Thyroid gland (tissue), 4 donors: ENCODE results near the gene ACTL7B. TPM values are rescaled to one million over a fixed set of nuclear protein-coding genes. Genes with fewer than 3 reads are reported as not detected.
A peak's percentile ranks its signal among the peaks of the same experiment; 100 is the strongest.

ENCODE experiments used
- DNase-seq, 2 donors: peaks; one replicate each; pipeline ENCODE4 v3.0.0-alpha.2; 2019
- H3K27ac ChIP-seq, 3 donors: fragments of 200-600 bp; sonication (generic); 1 replicate in 2 of 3; 2 replicates in 1 of 3; pipeline ENCODE4 v1.5.1; 2016 to 2019; ENCODE audit warnings: mild to moderate bottlenecking in 1 of 3, moderate library complexity in 1 of 3
- H3K27me3 ChIP-seq: fragments of 200-600 bp; sonication (generic); one replicate; pipeline ENCODE4 v1.5.1; 2019
- H3K36me3 ChIP-seq, 2 donors: fragments of 200-600 bp; sonication (generic); one replicate each; pipeline ENCODE4 v1.5.1; 2016 to 2019
- H3K4me1 ChIP-seq, 2 donors: fragments of 200-600 bp; sonication (generic); one replicate each; pipeline ENCODE4 v1.5.1; 2017 to 2019
- H3K4me3 ChIP-seq, 3 donors: fragments of 200-600 bp; sonication (generic); replicated peaks in 1 of 3; 1 replicate in 2 of 3; 2 replicates in 1 of 3; pipeline ENCODE4 v1.5.1; 2016; ENCODE audit warnings: mild to moderate bottlenecking in 1 of 3
- H3K9me3 ChIP-seq: fragments of 200-600 bp; sonication (generic); one replicate; pipeline ENCODE4 v1.5.1; 2017
- POLR2A ChIP-seq, 2 donors: fragments of 450-650 bp; IDR thresholded peaks; one replicate each; pipeline ENCODE4 v1.6.1; 2017; ENCODE audit warnings: antibody characterized with exemption in 2 of 2, mild to moderate bottlenecking in 2 of 2, moderate library complexity in 1 of 2
- WGBS, 2 donors: methylation state at CpG; one replicate each; pipeline ENCODE4 v1.1.5; 2017; 5-methylcytosine and 5-hydroxymethylcytosine counted together
- intact Hi-C: fragments of 100-400 bp; cut with DNase I; formaldehyde crosslinking; loops from one replicate; pipeline ENCODE4 v1.15.1; 2023
- small RNA-seq: library from RNA; depleted of rRNA; stranded (forward); fragments of <200 nt; gene quantifications from one replicate; pipeline ENCODE3, GENCODE V24; 2016
- total RNA-seq, 4 donors: library from RNA; depleted of rRNA; stranded (reverse); fragments of >200 nt; gene quantifications; one replicate each; pipeline ENCODE4 v1.2.3, GENCODE V29; 2016
- TF ChIP-seq, protein P1 (sequence below), 6 experiments: fragments of 200-600 bp in 3 of 6; fragments of 450-650 bp in 3 of 6; sonication (generic) in 3 of 6; IDR thresholded peaks; one replicate each; pipeline ENCODE4 v1.5.1; 2016 to 2019; ENCODE audit warnings: antibody characterized with exemption in 6 of 6, mild to moderate bottlenecking in 2 of 6, inconsistent platforms in 1 of 6, moderate library complexity in 1 of 6

ACTL7B gene
- total RNA-seq, 4 donors from 2014 or later = 0.33 to 0.54 TPM; not detected in 2

DNA sequence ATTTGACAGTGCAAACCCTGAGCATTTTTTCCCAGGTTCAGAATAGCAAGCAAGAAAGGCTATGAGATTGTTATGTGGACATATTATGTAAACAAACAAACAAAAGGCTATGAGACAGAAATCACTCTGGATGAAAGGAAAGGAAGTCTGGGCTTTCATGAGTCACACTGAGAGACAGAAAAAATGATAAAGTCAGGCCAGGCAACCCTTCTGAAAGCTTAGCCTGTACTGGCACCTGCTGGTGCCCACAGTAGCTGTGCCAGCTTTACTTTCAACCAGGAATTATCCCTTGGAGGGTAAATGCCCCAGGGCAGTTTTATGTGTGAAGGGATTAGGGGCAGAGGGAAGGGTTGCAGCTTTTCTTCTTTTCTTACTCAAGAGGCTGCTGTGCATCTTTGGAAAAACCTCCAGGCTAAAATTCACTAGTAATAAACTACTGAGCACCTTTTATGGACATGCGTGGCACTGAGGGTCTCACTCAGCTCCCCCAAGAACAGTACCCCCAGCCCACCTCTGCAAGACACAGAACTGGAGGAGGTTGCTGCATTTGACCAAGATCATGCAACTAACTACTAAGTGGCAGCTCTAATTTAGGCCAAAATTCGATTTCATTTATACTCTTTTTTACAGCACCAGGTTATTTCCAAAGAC is 41.7 kb downstream of the ACTL7B start:
- Histone ChIP-seq H3K36me3 (no peaks in the 10 kb centered on the region), H3K4me3 (no peak overlapping the region), H3K4me1 (no peaks in the 10 kb centered on the region), H3K27me3 (no peaks in the 10 kb centered on the region), H3K27ac (no peak overlapping the region), H3K9me3 (no peaks in the 10 kb centered on the region)
- no peak for DNase-seq
- intact Hi-C loops = no loop called here
- WGBS, 2 donors = 83 to 94% methylated on average over 2 of the region's 2 CpGs
- TF ChIP-seq POLR2A (IDR thresholded peaks at IDR 0.05) = no peak
- TF ChIP-seq, protein P1, sequence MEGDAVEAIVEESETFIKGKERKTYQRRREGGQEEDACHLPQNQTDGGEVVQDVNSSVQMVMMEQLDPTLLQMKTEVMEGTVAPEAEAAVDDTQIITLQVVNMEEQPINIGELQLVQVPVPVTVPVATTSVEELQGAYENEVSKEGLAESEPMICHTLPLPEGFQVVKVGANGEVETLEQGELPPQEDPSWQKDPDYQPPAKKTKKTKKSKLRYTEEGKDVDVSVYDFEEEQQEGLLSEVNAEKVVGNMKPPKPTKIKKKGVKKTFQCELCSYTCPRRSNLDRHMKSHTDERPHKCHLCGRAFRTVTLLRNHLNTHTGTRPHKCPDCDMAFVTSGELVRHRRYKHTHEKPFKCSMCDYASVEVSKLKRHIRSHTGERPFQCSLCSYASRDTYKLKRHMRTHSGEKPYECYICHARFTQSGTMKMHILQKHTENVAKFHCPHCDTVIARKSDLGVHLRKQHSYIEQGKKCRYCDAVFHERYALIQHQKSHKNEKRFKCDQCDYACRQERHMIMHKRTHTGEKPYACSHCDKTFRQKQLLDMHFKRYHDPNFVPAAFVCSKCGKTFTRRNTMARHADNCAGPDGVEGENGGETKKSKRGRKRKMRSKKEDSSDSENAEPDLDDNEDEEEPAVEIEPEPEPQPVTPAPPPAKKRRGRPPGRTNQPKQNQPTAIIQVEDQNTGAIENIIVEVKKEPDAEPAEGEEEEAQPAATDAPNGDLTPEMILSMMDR (IDR thresholded peaks at IDR 0.05) = peak in 1 of 6 experiments; percentile 11

DNA sequence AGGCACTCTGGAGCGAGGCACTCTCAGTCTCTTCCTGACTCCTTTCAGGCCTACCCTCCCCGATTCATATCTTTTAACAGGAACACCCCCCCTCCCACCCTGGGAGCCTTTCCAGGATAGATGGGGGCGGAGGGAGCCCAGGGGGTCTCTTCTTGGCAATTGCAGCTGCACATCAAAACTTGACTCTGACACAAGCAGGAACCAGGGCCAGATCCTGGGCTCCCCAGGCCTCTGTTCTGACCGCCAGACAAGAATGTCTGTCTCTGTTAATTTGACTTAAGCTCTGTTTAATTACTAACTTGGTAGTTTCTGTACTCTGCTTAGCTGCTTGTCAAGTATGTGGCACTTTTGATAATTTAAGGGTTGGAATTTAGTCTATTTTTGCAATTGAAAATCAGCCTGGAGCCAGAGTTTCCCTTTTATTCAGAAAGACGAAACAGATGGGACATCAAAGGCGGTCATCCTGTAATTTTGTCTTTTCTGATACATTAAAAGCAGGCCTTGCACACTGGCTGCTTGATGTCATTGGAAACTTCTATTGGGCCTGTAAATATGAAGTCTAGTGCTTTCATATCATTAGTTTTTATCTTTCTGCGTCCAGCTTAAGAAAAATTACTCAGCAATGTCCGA is 43.3 kb downstream of the ACTL7B start:
- WGBS, 2 donors = 80 to 85% methylated on average over 8 of the region's 8 CpGs
- Histone ChIP-seq H3K36me3 (no peaks in the 10 kb centered on the region), H3K4me1 (no peaks in the 10 kb centered on the region), H3K27ac (no peak overlapping the region), H3K9me3 (no peaks in the 10 kb centered on the region), H3K27me3 (no peaks in the 10 kb centered on the region), H3K4me3 (no peak overlapping the region)
- TF ChIP-seq POLR2A (IDR thresholded peaks at IDR 0.05) = no peak
- TF ChIP-seq, protein P1 (IDR thresholded peaks at IDR 0.05) = no peak
- DNase-seq = no peak
- intact Hi-C loops = no loop called here

DNA sequence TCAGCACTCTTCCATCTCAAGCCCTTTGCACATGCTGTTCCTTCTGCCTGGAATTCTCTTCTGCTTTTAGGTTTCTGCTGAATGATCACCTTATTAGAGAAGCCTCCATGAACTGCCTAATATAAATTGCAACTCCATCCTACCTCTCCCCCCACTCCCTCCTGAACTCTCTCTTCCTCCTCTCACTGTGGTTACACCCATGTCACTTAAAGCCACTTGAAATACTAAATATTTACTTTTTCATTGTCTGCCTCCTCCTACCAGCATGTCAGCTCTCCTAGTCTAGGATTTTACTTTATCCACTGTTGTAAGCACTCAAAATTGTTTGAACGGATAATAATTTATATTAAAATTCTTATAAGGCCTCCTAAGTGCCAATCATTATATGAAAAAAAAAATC is 43.8 kb downstream of the ACTL7B start:
- TF ChIP-seq POLR2A (IDR thresholded peaks at IDR 0.05) = no peak
- TF ChIP-seq, protein P1 (IDR thresholded peaks at IDR 0.05) = no peak
- Histone ChIP-seq H3K27me3 (no peaks in the 10 kb centered on the region), H3K36me3 (no peaks in the 10 kb centered on the region), H3K27ac (no peak overlapping the region), H3K4me3 (no peak overlapping the region), H3K4me1 (no peaks in the 10 kb centered on the region), H3K9me3 (no peaks in the 10 kb centered on the region)
- DNase-seq = no peak
- WGBS, 2 donors = 85 to 90% methylated on average over 1 of the region's 1 CpG
- intact Hi-C loops = no loop called here

DNA sequence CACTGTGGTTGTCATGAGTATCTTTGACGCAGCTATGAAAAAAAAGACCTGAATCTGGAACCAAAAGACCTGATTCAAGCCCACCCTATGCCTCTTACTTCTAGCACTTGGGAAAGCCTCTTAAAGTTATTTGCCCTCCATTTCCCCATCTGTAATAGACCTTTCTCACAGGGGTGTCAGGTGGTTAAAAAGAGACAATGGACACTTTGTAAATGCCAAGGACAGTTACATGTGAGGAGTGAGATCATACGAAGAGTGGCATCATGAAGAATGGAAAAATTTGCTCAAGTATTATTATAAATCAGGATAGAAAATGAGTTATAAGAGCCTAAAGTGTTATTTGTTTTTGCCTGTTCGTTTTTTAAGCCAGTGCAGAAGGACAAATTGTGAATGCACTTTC is 46.5 kb downstream of the ACTL7B start:
- Histone ChIP-seq H3K27me3 (no peaks in the 10 kb centered on the region), H3K4me1 (no peaks in the 10 kb centered on the region), H3K9me3 (no peaks in the 10 kb centered on the region), H3K4me3 (no peak overlapping the region), H3K27ac (no peak overlapping the region), H3K36me3 (no peaks in the 10 kb centered on the region)
- no peak for TF ChIP-seq POLR2A (IDR thresholded peaks at IDR 0.05)
- TF ChIP-seq, protein P1 (IDR thresholded peaks at IDR 0.05) = no peak
- intact Hi-C loops = loop anchor here (10.0 kb wide), 1 partner anchor 56 kb away; the partner anchor contains the start of gene ACTL7A
- no peak for DNase-seq
- 80 to 82% methylated on average over 3 of the region's 3 CpGs for WGBS, 2 donors

Small RNA genes lying within 50 kb of the gene (small RNA-seq; reads per million reads assigned to genes)
- gene AL359692.1 = not detected

Other genes starting within 250 kb of the ACTL7B start
- under 1 TPM in 1 of 4 donors, not detected in 3; 0.67 TPM for gene ACTL7A, start 6.3 kb upstream of the ACTL7B start, total RNA-seq
- 10 to 100 TPM; 31.3 to 37.8 (median 34.4) TPM for gene ELP1, start 78.1 kb upstream of the ACTL7B start, total RNA-seq
- gene ABITRAM, start 78.4 kb upstream of the ACTL7B start, total RNA-seq = 10 to 100 TPM; 18.5 to 42.9 (median 19.1) TPM
- gene CTNNAL1, start 157.5 kb upstream of the ACTL7B start, total RNA-seq = 100 to 1,000 TPM; 106 to 231 (median 156) TPM